Stimulated activated CD8-positive, alpha-beta memory T cell treated with anti-CD3 and anti-CD28 coated beads, Interleukin-12 subunit alpha, Interleukin-12 subunit beta, amount 100 ng/mL, for 4 hours (primary cell): ENCODE measurements around the gene GALNT11.
"Not testable (repeated sequence)": the region's sequence is repeated elsewhere in the genome, so short reads cannot be mapped to it uniquely, and the experiment has no call there.

Experiments
- DNase-seq: peaks from one replicate; pipeline ENCODE4 v3.0.0-alpha.2; 2020; ENCODE audit warnings: low read depth

Gene GALNT11

GRCh38 chr7:152027491-152028365 lies 2.3 kb downstream of the GALNT11 start:
- DNase-seq: peak; percentile 19

GRCh38 chr7:152030059-152030458 lies 4.6 kb downstream of the GALNT11 start:
- not testable (repeated sequence) for DNase-seq

- not testable (repeated sequence) for DNase-seq
Observed at GRCh38 chr7:152030639-152031038, 5.2 kb downstream of the GALNT11 start.

- no peak for DNase-seq
Observed at GRCh38 chr7:152035817-152036216, 10.3 kb downstream of the GALNT11 start.

GRCh38 chr7:152038410-152038809 lies 12.9 kb downstream of the GALNT11 start:
- DNase-seq: not testable (repeated sequence)

- not testable (repeated sequence) for DNase-seq
Observed at GRCh38 chr7:152043086-152043485, 17.6 kb downstream of the GALNT11 start.

GRCh38 chr7:152044909-152045308 lies 19.4 kb downstream of the GALNT11 start:
- not testable (repeated sequence) for DNase-seq

GRCh38 chr7:152046531-152046930 lies 21.1 kb downstream of the GALNT11 start:
- no peak for DNase-seq

- no peak for DNase-seq
Observed at GRCh38 chr7:152048051-152048450, 22.6 kb downstream of the GALNT11 start.

- no peak for DNase-seq
Observed at GRCh38 chr7:152050547-152050971, 25.1 kb downstream of the GALNT11 start.

- DNase-seq: no peak
Observed at GRCh38 chr7:152051968-152052367, 26.5 kb downstream of the GALNT11 start.

GRCh38 chr7:152052771-152053170 lies 27.3 kb downstream of the GALNT11 start:
- no peak for DNase-seq

GRCh38 chr7:152054367-152055230 lies 29.1 kb downstream of the GALNT11 start:
- no peak for DNase-seq

GRCh38 chr7:152056621-152057274 lies 31.3 kb downstream of the GALNT11 start:
- DNase-seq: no peak

- DNase-seq: no peak
Observed at GRCh38 chr7:152059311-152059710, 33.8 kb downstream of the GALNT11 start.

GRCh38 chr7:152061086-152061485 lies 35.6 kb downstream of the GALNT11 start:
- DNase-seq: not testable (repeated sequence)

GRCh38 chr7:152063192-152063591 lies 37.7 kb downstream of the GALNT11 start:
- DNase-seq: not testable (repeated sequence)

- not testable (repeated sequence) for DNase-seq
Observed at GRCh38 chr7:152063821-152064220, 38.3 kb downstream of the GALNT11 start.

- not testable (repeated sequence) for DNase-seq
Observed at GRCh38 chr7:152065800-152066344, 40.4 kb downstream of the GALNT11 start.

- DNase-seq: no peak
Observed at GRCh38 chr7:152072421-152072820, 46.9 kb downstream of the GALNT11 start.

GRCh38 chr7:152073352-152073751 lies 47.9 kb downstream of the GALNT11 start:
- no peak for DNase-seq

GRCh38 chr7:152074673-152075072 lies 49.2 kb downstream of the GALNT11 start:
- DNase-seq: no peak
